ENCODE data around the gene SHOX. TPM values are rescaled to one million over a fixed set of nuclear protein-coding genes. Genes with fewer than 3 reads are reported as not detected.

The SHOX gene
- total RNA-seq, 1 donor from 2014 or later, result not detected

DNA sequence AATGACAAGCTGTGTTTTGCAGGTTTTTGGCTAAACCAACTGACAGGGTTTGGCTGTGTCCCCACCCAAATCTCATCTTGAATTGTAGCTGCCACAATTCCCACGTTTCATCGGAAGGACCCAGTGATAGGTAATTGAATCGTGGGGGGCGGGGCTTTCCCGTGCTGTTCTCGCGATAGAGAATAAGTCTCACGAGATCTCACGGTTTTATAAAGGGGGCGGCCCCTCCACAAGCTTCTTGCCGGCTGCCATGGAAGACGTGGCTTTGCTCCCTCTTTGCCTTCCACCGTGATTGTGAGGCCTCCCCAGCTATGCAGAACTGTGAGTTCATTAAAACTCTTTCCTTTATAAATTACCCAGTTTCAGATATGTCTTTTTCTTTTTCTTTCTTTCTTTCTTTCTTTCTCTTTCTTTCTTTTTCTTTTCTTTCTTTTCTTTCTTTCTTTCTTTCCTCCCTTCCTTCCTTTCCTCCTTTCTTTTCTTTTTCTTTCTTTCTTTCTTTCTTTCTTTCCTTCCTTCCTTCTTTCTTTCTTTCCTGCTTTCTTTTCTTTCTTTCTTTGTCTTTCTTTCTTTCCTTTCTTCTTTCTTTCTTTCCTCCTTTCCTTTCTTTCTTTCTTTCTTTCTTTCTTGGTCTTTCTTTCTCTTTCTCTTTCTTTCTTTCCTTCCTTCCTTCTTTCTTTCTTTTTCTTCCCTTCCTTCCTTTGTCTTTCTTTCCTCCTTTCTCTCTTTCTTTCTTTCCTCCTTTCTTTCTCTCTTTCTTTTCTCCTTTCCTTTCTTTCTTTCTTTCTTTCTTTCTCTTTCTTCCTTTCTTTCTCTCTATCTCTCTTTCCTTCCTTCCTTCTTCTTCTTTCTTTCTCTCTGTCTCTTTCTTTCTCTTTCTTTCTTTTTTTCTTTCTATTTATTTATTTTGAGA, 54.8 kb downstream of the SHOX start:
- no peak for ATAC-seq (ENCODE audit: poor library complexity)
- intact Hi-C loops (cut with DNase I), result no loop called here
- DNase-seq, result no peak

DNA sequence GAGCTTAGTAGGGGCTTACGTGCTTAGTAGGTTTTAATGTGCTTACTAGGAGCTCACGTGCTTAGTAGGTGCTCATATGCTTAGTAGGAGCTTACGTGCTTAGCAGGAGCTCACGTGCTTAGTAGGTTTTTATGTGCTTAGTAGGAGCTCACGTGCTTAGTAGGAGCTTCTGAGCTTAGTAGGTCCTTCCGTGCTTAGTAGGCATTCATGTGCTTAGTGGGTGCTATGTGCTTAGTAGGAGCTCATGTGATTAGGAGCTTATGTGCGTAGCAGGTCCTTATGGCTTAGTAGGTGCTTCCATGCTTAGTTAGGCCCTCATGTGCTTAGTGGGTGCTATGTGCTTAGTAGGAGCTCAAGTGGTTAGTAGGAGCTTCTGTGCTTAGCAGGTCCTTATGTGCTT, 59.4 kb downstream of the SHOX start:
- ATAC-seq (ENCODE audit: poor library complexity) (no peak), DNase-seq (no peak)
- intact Hi-C loops (cut with DNase I), result no loop called here

DNA sequence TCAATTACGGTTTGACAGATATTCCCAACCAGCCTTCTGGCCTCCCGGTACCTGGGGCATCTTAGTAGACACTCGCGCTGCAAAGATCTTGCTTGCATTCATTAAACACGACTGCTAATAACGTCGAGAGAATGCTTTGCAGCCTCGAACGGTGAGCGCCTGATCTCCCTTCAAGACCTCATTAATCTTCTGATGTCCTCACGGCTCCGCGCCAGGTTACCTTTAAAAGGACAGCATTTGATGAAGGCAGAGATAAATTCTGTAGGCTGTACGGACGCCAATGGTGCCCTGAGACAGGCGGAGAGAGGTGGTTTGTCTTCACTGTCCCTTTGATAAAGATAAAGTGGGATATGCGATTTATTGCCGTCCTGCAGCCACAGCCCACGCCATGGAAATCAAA, 64.2 kb downstream of the SHOX start:
- ATAC-seq (ENCODE audit: poor library complexity) (no peak), DNase-seq (no peak)
- intact Hi-C loops (cut with DNase I), result no loop called here

DNA sequence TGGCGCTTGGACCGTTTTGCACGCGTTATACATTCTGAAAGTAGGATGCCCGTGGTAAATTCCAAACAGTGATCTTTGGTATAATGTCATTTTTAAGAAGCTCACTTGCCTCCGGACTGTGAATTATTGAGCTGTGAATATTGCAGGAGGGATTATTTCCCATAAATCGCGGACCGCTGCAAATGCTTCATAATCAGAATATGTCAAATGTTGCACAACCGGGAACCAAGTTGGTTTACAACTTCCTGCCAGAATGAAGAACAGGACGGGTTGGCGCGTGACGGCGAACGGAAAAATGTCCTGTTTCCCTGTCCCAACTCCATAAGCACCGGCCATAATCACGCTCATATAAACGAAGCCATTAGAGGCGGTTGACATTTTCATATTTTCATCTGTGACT, 67.6 kb downstream of the SHOX start:
- ATAC-seq (ENCODE audit: poor library complexity) (no peak), DNase-seq (no peak)
- intact Hi-C loops (cut with DNase I), result no loop called here

DNA sequence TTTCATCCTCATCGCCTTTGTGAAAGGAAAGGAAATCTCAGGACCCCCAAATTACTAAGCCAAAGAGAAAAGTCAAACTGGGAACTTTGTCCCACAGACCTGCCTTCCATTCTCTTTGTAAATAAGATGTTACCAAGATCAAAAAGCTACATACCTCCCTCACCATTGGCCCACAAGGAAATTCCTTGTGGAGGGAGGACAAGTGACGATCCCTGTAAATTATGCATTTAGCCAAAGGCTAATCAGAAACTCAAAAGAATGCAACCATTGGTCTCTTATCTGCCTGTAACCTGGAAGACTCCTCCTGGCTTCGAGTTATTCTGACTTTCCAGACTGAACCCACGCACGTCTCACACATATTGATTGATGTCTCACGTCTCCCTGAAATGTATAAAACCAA, 70.3 kb downstream of the SHOX start:
- DNase-seq, result no peak

DNA sequence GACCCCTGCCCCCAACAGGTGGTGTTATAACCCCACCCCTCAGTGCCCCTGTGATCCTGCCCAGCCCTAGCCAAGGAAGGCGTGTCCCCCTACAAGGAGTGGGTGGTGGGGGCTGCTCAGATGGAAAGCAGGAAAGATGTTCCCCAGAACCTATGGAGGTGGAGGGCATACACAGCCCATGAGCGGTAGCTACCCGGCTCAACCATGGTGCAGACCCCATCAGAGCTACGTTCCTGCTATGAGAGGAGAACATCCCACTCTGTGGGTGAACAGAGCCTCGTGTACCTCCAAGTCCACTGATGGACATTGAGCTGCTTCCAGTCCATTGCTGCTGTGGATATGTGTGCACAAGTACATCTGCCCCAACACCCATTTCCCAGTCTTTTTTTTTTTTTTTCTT, 71.1 kb downstream of the SHOX start:
- intact Hi-C loops (cut with DNase I), result no loop called here
- ATAC-seq (ENCODE audit: poor library complexity) (no peak), DNase-seq (no peak)

More for the DNA sequence above, 70.3 kb downstream of the SHOX start:
- intact Hi-C loops (cut with DNase I), result no loop called here
- ATAC-seq (ENCODE audit: poor library complexity), result no peak

DNA sequence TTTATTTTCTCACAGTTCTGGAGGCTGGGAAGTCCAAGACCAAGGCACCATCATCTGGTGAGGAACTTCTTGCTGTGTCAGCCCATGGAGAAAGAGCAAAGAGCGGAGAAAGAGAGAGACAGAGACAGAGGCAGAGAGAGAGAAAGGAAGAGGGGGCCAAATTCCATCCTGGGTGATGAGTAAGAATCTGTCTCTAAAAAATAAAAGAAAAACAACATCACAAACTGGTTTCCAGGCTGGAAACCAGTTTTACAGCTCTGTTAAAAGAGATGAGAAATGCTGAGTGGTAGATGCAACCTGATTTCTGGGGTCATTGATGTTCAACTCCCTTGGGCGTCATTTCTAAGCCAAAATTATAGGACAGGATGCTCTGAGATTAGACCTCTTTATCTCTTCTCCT, 72.9 kb downstream of the SHOX start:
- no peak for ATAC-seq (ENCODE audit: poor library complexity)

DNA sequence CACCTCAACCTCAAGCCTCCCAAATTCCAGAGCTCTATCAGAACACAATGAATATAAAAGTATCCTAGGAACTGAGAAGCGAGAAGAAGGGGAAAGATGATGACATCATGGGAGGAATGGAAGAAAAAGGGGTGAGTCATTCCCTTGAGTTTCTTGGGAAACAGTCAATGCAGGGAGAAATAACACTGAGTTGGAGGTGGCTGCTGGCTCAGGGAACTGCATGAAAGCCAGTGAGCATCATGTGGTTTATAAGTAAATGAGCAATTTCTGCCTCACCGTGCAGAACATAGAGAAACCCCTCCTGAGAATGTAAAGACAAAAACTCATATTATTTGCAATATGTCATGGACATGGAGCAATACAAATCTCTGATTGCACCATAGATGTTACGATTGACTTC, 73.3 kb downstream of the SHOX start:
- intact Hi-C loops (cut with DNase I), result no loop called here
- DNase-seq, result no peak
- ATAC-seq (ENCODE audit: poor library complexity), result no peak

More for the DNA sequence above, 72.9 kb downstream of the SHOX start:
- DNase-seq, result no peak
- intact Hi-C loops (cut with DNase I), result no loop called here

Other genes with a start within 250 kb of the SHOX start
- 154 TPM for gene PPP2R3B, start 243.9 kb upstream of the SHOX start, total RNA-seq

All from Right ventricle myocardium superior (tissue), 1 donor.